ENCODE results near the gene CDC45. TPM values are rescaled to one million over a fixed set of nuclear protein-coding genes. Genes with fewer than 3 reads are reported as not detected.

Gene CDC45
- polyA plus RNA-seq, 1 donor (not counting 4 experiments of a cell fraction or from before 2014, with no cell fraction given), result 22.7 TPM

GRCh38 chr22:19492504-19493174 is 12.9 kb downstream of the CDC45 start:
- Histone ChIP-seq H3K79me2 (ENCODE audit: control insufficient read depth, insufficient read depth, low read length) (no peaks in the 10 kb centered on the region), H3K9me3 (ENCODE audit: control insufficient read depth, low read depth, low read length) (no peaks in the 10 kb centered on the region), H3K27me3 (ENCODE audit: control insufficient read depth, extremely low read depth, insufficient read depth, low read length) (no peaks in the 10 kb centered on the region), H3K9me1 (ENCODE audit: control insufficient read depth, extremely low read depth, insufficient read depth, low read length) (no peaks in the 10 kb centered on the region), H3K27ac (ENCODE audit: control insufficient read depth, insufficient read depth, low read length) (no peak overlapping the region), H2AFZ (ENCODE audit: control insufficient read depth, low read length) (no peak overlapping the region), H3K4me1 (ENCODE audit: control insufficient read depth, extremely low read depth, insufficient read depth, low read length) (no peaks in the 10 kb centered on the region), H3K4me2 (ENCODE audit: control insufficient read depth, extremely low read depth, insufficient read depth, low read depth, low read length) (no peak overlapping the region), H3K4me3 (ENCODE audit: control insufficient read depth in 2 of 3, extremely low read depth in 1 of 3, insufficient read depth in 2 of 3, low read depth in 1 of 3, low read length in 3 of 3) (no peak overlapping the region), H3K9ac (ENCODE audit: control insufficient read depth, extremely low read depth, insufficient read depth, low read length) (no peak overlapping the region), H4K20me1 (ENCODE audit: control insufficient read depth, extremely low read depth, insufficient read depth, low read length) (no peaks in the 10 kb centered on the region), H3K36me3 (ENCODE audit: control insufficient read depth in 2 of 2, extremely low read depth in 1 of 2, insufficient read depth in 2 of 2, low read length in 2 of 2) (peaks cover 0 to 2% of the 10 kb centered on the region in 2 experiments)
- no peak for FAIRE-seq
- dilution Hi-C loops (cut with MboI; ENCODE audit: extremely low pct_ligation_motif_present, low sequenced_read_pairs), result no loop called here
- no peak for DNase-seq (ENCODE audit: low read depth, low spot score)
- TF ChIP-seq CTCF (optimal IDR thresholded peaks at IDR 0.05 in 1 of 3, IDR thresholded peaks at IDR 0.05 in 1 of 3, conservative IDR thresholded peaks at IDR 0.05 in 1 of 3; ENCODE audit: extremely low read depth in 1 of 3, insufficient read depth in 2 of 3, low read length in 3 of 3), result no peak

GRCh38 chr22:19494001-19494560 is 14.4 kb downstream of the CDC45 start:
- no peaks in the 10 kb centered on the region for H4K20me1 ChIP-seq (ENCODE audit: control insufficient read depth, extremely low read depth, insufficient read depth, low read length)
- peaks cover 2% of the 10 kb centered on the region in 2 experiments for H3K36me3 ChIP-seq (ENCODE audit: control insufficient read depth in 2 of 2, extremely low read depth in 1 of 2, insufficient read depth in 2 of 2, low read length in 2 of 2)
- dilution Hi-C loops (cut with MboI; ENCODE audit: extremely low pct_ligation_motif_present, low sequenced_read_pairs), result no loop called here
- H3K9ac ChIP-seq (ENCODE audit: control insufficient read depth, extremely low read depth, insufficient read depth, low read length), result no peak overlapping the region
- DNase-seq (ENCODE audit: low read depth, low spot score) (no peak), FAIRE-seq (no peak)
- H3K4me3 ChIP-seq (ENCODE audit: control insufficient read depth in 2 of 3, extremely low read depth in 1 of 3, insufficient read depth in 2 of 3, low read depth in 1 of 3, low read length in 3 of 3), result no peak overlapping the region
- TF ChIP-seq CTCF (optimal IDR thresholded peaks at IDR 0.05 in 1 of 3, IDR thresholded peaks at IDR 0.05 in 1 of 3, conservative IDR thresholded peaks at IDR 0.05 in 1 of 3; ENCODE audit: extremely low read depth in 1 of 3, insufficient read depth in 2 of 3, low read length in 3 of 3) (no peak), EZH2 (IDR thresholded peaks at IDR 0.05; ENCODE audit: low read length) (no peak)
- no peaks in the 10 kb centered on the region for H3K27me3 ChIP-seq (ENCODE audit: control insufficient read depth, extremely low read depth, insufficient read depth, low read length)
- no peaks in the 10 kb centered on the region for H3K9me3 ChIP-seq (ENCODE audit: control insufficient read depth, low read depth, low read length)
- no peaks in the 10 kb centered on the region for H3K4me1 ChIP-seq (ENCODE audit: control insufficient read depth, extremely low read depth, insufficient read depth, low read length)
- H3K27ac ChIP-seq (ENCODE audit: control insufficient read depth, insufficient read depth, low read length), result no peak overlapping the region
- H3K9me1 ChIP-seq (ENCODE audit: control insufficient read depth, extremely low read depth, insufficient read depth, low read length), result no peaks in the 10 kb centered on the region
- H3K4me2 ChIP-seq (ENCODE audit: control insufficient read depth, extremely low read depth, insufficient read depth, low read depth, low read length), result no peak overlapping the region
- H2AFZ ChIP-seq (ENCODE audit: control insufficient read depth, low read length), result no peak overlapping the region
- no peaks in the 10 kb centered on the region for H3K79me2 ChIP-seq (ENCODE audit: control insufficient read depth, insufficient read depth, low read length)
